Activated T-helper 2 cell treated with anti-CD3 and anti-CD28 coated beads, Interferon-gamma antibody, Interleukin-2, Interleukin-4, amounts not matched to agents 10 μg/mL and 5 μg/mL and 100 μg/mL, durations not matched to agents 14 hours and 24 hours and 36 hours (primary cell): ENCODE results near the gene ROR1. TPM values are rescaled to one million over a fixed set of nuclear protein-coding genes. Genes with fewer than 3 reads are reported as not detected.

Source experiments
- DNase-seq: peaks from one replicate; pipeline ENCODE4 v3.0.0; 2021; ENCODE audit warnings: low spot score
- H3K27ac Mint-ChIP-seq: one replicate; pipeline ENCODE4 v1.8.0; 2021; ENCODE audit warnings: mixed read lengths
- H3K27me3 Mint-ChIP-seq: one replicate; pipeline ENCODE4 v1.8.0; 2021; ENCODE audit warnings: low read depth, mixed read lengths
- H3K36me3 Mint-ChIP-seq: one replicate; pipeline ENCODE4 v1.8.0; 2021; ENCODE audit warnings: low read depth, mixed read lengths
- H3K4me1 Mint-ChIP-seq: one replicate; pipeline ENCODE4 v1.8.0; 2021; ENCODE audit warnings: low read depth, mixed read lengths
- H3K4me3 Mint-ChIP-seq: one replicate; pipeline ENCODE4 v1.8.0; 2021; ENCODE audit warnings: low read depth, mild to moderate bottlenecking, moderate library complexity, mixed read lengths
- H3K9me3 Mint-ChIP-seq: one replicate; pipeline ENCODE4 v1.8.0; 2021; ENCODE audit warnings: mixed read lengths
- intact Hi-C: fragments of 100-400 bp; cut with micrococcal nuclease; formaldehyde crosslinking; loops from one replicate; pipeline ENCODE4 v1.15.1; 2023
- total RNA-seq: library from RNA; stranded (reverse); gene quantifications from 2 replicates; pipeline ENCODE4 v1.2.3, GENCODE V29; 2022

ROR1 gene
- total RNA-seq, 1 donor from 2014 or later: 0.09 TPM

DNA sequence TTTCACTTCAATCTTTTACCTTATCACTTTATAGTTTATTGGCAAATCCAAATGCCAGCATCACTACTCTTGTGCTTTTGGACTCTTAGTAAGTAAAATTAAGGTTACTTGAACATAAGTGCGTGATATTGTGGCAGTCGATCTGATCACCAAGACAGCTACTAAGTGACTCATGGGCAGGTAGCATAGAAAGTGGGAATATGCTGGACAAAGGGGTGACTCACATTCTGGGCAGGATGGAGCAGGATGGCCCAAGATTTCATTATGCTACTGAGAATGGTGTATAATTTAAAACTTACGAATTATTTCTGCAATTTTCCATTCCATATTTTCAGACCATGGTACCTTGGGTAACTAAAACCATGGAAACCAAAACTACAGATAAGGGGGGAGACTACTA is 120.2 kb downstream of the ROR1 start:
- intact Hi-C loops: no loop called here
- no peak overlapping the region for H3K4me3 Mint-ChIP-seq

DNA sequence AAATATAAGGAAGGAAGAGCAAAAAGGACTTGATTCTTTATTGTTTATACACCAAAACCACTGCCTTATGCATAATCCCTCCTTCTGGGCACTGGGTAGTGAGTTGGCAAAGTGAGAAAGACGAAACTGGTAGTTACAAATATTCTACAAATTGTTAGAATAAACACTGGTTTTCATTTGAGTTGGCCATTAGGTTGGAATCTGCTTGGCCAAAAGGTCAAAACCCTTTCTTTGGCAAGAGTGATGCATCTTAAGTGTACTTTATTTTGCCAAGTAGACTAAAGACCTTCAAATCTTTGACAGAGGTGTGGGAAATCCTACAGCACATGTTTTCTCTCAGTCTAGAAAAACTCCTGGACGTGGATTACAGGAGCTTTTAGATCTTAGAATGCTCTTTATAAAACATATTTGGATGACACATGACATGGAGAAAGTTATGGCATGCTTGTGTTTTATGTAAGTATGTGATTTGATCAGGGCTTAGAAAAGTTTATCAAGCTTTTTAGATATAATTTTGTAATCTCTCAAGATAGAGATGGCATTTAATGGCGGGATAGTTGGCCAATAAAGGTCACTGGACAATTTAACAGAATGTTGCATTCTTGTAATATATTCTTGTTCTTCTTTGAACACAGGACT is 120.9 kb downstream of the ROR1 start:
- Mint-ChIP-seq H3K36me3 (no peaks in the 10 kb centered on the region), H3K4me1 (no peaks in the 10 kb centered on the region), H3K4me3 (no peak overlapping the region), H3K9me3 (no peaks in the 10 kb centered on the region), H3K27me3 (peaks cover 3% of the 10 kb centered on the region), H3K27ac (no peak overlapping the region)
- DNase-seq: no peak
- intact Hi-C loops: no loop called here

More for the DNA sequence above, 120.2 kb downstream of the ROR1 start:
- Mint-ChIP-seq H3K36me3 (no peaks in the 10 kb centered on the region), H3K4me1 (no peaks in the 10 kb centered on the region), H3K9me3 (no peaks in the 10 kb centered on the region), H3K27ac (no peak overlapping the region), H3K27me3 (peaks cover 3% of the 10 kb centered on the region)
- DNase-seq: no peak

DNA sequence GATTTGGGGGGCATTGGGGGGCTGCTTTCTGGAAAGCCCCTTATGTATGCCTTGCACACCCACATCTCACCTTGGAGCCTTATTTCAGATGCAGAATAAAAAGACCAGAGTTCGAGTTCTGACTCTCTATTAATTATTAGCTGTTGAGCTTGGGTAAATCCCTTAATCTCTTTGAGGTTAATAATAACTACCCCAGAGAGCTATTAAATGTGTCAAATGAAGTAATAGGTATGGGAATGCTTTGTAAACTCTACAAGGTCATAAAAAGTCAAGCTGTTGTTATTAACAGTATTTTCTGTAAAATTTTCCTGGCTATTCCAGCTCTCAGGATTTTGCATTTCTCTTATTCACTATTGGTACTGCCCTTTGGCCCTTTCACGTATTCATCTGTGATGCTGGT is 122.9 kb downstream of the ROR1 start:
- no peak for DNase-seq
- no peak overlapping the region for H3K4me3 Mint-ChIP-seq
- peaks cover 3% of the 10 kb centered on the region for H3K27me3 Mint-ChIP-seq
- H3K27ac Mint-ChIP-seq: no peak overlapping the region
- H3K4me1 Mint-ChIP-seq: no peaks in the 10 kb centered on the region
- no peaks in the 10 kb centered on the region for H3K36me3 Mint-ChIP-seq
- intact Hi-C loops: no loop called here
- no peaks in the 10 kb centered on the region for H3K9me3 Mint-ChIP-seq

DNA sequence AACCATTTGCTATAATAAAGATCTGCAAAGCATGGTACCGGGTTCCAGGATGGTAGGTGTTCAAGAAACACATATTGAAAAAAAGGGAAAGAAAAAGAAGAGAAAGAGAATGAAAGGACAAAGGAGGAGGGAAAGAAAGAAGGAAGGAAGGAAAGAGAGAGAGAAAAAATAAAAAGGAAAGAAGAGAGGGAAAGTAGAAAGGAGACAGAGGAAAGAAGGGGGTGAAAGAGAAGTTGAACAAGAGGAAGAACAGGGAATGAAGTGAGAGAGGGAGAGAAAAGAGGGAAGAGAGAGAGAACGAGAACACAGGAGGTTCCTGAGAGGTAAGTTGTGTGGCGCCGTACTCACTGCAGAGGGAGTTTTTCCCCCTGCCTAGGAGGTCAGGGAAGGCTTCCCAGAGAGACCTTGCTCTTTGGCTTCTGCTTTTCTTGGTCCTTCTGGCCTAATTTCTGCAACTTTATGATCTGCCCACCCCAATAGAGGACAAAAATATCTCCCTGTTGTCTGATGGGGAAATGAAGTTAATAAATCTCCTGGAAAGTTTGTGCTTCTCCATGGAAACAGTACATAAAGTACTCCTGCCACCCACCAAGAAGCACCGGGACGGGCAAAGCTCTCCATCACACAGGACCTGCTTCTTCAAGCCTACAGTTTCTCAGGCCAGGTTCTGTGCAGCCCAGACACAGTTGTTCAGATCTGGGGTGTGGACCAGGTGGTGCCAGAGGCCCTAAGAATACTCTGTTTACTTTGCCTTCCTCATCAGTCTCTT is 124.8 kb downstream of the ROR1 start:
- no peaks in the 10 kb centered on the region for H3K4me1 Mint-ChIP-seq
- DNase-seq: no peak
- intact Hi-C loops: no loop called here
- H3K9me3 Mint-ChIP-seq: no peaks in the 10 kb centered on the region
- H3K4me3 Mint-ChIP-seq: no peak overlapping the region
- H3K27ac Mint-ChIP-seq: no peak overlapping the region
- no peaks in the 10 kb centered on the region for H3K36me3 Mint-ChIP-seq
- peaks cover 3% of the 10 kb centered on the region for H3K27me3 Mint-ChIP-seq

DNA sequence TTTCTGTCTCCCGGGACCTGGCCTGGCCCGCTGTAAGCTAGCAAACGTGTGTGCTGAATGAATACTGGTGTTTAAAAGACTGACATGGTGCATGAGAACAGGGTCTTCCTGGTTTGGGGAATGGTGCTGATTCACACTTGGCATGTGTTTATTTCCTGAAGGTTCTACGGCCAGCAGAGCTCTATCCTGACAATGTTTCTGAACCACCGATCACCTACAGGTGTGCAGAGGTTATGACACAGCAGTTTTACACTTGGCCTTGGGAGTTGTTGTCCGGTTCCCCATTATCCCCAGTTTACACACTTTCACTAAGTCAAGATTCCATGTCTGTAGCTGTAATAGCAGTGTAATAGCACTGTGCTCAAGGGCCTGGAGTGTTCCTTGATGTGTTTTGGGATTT is 127.3 kb downstream of the ROR1 start:
- no peak overlapping the region for H3K27ac Mint-ChIP-seq
- intact Hi-C loops: no loop called here
- no peak overlapping the region for H3K4me3 Mint-ChIP-seq

DNA sequence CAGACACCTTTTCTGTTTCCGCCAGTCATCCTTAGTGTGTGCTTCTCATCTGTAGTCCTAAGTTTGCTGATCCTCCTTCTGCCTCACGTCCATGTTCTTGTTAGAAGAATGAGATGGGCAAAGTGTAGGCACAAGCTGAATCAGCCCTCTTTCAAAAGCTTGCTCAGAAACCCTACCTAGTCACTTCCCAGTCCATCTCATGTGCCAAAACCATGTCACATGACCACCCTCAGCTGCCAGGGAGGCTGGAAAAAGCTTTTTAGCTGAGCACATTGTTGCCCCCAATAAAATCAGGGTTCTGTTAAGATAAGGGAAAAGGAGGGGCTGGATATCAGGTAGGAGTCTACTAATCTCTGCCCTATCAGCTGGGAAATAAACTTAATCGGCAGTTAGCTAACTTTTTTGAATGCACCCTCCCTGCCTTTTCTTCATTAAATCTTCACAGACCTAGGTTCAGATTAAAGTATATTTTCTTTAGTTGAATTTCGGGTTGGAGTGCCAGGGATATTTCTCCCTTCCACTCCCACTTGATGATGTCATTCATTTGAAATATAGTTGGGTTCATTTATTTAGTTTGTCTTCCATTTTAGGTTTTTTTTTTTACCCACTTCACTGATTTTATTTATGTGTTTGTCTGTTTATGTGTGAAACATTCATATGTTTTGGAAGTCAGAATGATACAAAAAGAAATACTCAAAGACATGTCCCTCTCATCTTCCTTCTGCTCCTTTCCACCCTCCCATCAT is 129.2 kb downstream of the ROR1 start:
- Mint-ChIP-seq H3K36me3 (no peaks in the 10 kb centered on the region), H3K4me3 (no peak overlapping the region), H3K9me3 (no peaks in the 10 kb centered on the region), H3K27me3 (peaks cover 3% of the 10 kb centered on the region), H3K27ac (no peak overlapping the region), H3K4me1 (no peaks in the 10 kb centered on the region)
- no peak for DNase-seq
- intact Hi-C loops: no loop called here

More for the DNA sequence above, 127.3 kb downstream of the ROR1 start:
- Mint-ChIP-seq H3K27me3 (peaks cover 3% of the 10 kb centered on the region), H3K9me3 (no peaks in the 10 kb centered on the region), H3K36me3 (no peaks in the 10 kb centered on the region), H3K4me1 (no peaks in the 10 kb centered on the region)
- no peak for DNase-seq

DNA sequence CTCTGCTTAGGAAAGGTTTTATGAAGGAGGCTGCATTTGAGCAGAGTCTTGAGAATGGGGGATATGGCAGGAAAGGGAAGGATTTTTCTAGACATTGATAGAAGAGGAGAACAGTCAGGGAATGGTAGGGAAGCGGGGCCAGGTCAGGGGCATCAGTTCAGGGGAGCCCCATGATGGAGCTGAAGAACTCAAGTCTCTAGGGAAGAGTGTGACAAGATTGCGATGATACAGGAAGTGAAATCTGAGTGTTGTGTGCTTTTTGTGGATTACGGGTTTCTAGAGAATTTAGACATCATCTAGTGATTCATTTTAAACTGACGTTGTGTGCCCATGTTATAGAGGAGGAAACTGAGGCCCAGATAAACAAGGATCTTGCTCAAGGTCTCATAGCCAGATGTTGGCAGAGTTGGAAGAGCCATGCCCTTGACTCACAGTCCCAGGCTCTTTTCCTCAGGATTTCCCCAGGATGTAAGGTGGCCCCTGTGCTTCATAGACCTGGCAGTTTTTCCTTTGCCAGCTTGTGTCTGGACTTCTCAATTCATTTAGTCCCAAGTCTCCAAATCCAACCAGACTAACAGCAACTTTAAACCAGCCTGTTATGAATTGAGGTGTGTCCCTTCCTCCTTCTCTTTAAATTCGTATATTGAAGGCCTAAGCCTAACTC is 130.3 kb downstream of the ROR1 start:
- H3K36me3 Mint-ChIP-seq: no peaks in the 10 kb centered on the region

DNA sequence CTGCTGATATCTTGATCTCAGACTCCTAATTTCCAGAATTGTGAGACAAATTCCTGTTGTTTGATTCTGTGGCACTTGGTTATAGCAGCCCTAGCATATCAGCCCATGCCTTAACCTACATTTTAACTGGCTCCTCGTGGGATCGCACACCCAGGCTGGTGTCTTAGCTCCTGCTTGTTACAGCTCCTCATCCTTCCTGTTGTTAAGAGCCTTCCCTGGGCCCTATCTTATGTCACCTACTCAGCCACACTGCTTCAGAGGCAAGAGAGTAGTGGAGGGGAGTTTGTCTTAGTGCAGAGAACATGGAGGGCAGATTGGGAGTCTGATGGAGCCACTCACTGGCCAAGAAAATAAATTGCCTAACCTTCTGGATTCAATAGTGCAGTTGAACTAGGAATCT is 131.0 kb downstream of the ROR1 start:
- Mint-ChIP-seq H3K36me3 (no peaks in the 10 kb centered on the region), H3K27ac (no peak overlapping the region), H3K4me3 (no peak overlapping the region), H3K27me3 (no peaks in the 10 kb centered on the region), H3K9me3 (no peaks in the 10 kb centered on the region), H3K4me1 (no peaks in the 10 kb centered on the region)
- DNase-seq: no peak
- intact Hi-C loops: no loop called here

More for the DNA sequence above, 130.3 kb downstream of the ROR1 start:
- no peaks in the 10 kb centered on the region for H3K27me3 Mint-ChIP-seq
- H3K9me3 Mint-ChIP-seq: no peaks in the 10 kb centered on the region
- DNase-seq: no peak
- H3K4me3 Mint-ChIP-seq: no peak overlapping the region
- H3K4me1 Mint-ChIP-seq: no peaks in the 10 kb centered on the region
- intact Hi-C loops: no loop called here
- no peak overlapping the region for H3K27ac Mint-ChIP-seq

DNA sequence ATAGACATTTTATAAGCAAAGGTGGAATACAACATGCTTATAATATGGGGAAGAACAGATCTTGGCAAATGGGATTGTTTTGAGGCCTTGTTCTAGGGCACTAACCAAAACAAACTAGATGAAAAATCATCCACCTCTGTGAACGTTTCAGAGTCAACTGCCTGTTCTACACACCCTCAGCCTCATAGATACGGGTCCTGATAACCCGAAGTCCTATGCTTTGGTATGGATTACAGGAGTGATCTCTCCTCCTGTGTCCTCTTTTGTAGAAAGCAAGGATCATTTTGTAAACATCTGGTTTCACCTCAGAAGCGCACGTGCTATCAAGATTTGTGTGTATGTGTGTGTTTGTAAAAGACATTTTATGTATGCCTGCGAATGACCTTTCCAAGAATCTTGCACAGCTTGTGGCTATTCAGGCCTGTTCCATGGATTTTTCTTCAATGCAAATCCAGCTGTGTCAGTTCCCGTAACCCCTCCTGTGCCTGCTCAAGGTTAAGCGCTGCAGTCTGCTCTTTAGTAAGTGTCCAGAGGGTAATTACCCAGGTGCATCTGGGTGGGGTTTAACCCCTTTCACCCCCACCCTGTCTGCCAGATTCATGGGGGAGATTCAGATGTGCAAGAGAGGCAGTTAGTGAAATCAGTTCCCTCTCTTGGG is 132.4 kb downstream of the ROR1 start:
- H3K27me3 Mint-ChIP-seq: no peaks in the 10 kb centered on the region
- H3K27ac Mint-ChIP-seq: no peak overlapping the region
- H3K9me3 Mint-ChIP-seq: no peaks in the 10 kb centered on the region
- H3K4me3 Mint-ChIP-seq: no peak overlapping the region
- H3K4me1 Mint-ChIP-seq: no peaks in the 10 kb centered on the region
- DNase-seq: no peak
- H3K36me3 Mint-ChIP-seq: no peaks in the 10 kb centered on the region
- intact Hi-C loops: no loop called here

DNA sequence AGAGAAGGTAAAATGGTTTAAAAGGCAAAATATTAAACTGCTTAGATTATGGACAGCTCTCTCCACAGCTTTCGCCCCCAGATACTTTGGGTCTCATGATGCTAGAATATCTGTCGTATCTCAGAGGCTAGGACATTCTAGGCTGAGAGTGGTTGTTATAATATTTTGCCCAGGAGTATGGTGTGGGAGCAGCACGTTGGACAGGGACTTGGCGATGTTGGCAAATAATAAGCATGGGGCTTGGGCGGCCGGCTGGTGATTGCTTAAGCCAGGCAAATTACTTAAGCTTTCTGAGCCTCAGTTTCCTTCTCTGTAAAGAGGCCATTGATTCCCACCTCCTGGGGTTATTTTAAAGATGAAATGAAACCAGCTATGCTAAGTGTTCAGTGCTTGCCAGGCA is 133.2 kb downstream of the ROR1 start:
- no peaks in the 10 kb centered on the region for H3K9me3 Mint-ChIP-seq
- no peaks in the 10 kb centered on the region for H3K4me1 Mint-ChIP-seq
- no peak overlapping the region for H3K27ac Mint-ChIP-seq
- no peak for DNase-seq
- H3K4me3 Mint-ChIP-seq: no peak overlapping the region
- no peaks in the 10 kb centered on the region for H3K27me3 Mint-ChIP-seq
- H3K36me3 Mint-ChIP-seq: no peaks in the 10 kb centered on the region
- intact Hi-C loops: no loop called here

DNA sequence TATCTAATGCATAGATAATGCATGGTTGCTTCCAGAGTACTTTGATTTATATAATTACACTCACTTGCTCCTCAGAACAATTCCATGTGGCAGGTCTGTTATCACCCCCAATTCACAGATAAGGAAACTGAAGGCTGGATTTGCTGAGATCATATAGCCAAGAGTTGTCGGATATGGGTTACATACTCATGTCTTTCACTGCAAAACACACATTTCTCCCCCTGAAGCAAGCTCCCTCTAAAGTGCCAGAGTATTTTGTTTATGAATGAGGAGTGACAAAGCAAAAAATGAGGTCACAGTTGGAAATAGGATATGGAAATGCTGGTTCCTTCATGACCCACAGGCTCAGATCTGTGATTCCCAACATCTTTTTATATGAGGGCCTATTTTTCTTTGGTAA is 134.2 kb downstream of the ROR1 start:
- Mint-ChIP-seq H3K27me3 (peaks cover 3% of the 10 kb centered on the region), H3K9me3 (no peaks in the 10 kb centered on the region), H3K36me3 (no peaks in the 10 kb centered on the region), H3K4me1 (no peaks in the 10 kb centered on the region), H3K4me3 (no peak overlapping the region), H3K27ac (no peak overlapping the region)
- intact Hi-C loops: no loop called here
- no peak for DNase-seq

DNA sequence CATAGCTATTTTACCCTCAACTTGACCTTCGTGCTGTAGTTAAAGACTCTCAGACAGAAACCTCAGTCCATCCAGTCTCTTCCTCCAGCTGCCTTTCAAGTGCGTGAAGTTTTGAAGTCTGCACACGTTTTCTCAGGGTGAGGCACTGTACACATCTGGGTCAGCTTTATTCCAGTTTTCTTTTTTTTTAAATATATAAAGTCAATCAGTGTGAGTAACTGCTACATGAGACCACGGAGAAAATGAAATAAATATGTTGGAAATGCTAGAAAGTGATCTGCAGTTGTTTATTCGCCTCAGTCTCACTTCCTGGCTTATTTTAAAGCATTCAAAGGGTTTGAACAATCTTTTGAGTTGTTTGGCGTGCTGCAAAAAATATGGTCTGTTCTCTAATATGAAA is 135.7 kb downstream of the ROR1 start:
- no peaks in the 10 kb centered on the region for H3K36me3 Mint-ChIP-seq
- H3K4me3 Mint-ChIP-seq: no peak overlapping the region
- intact Hi-C loops: no loop called here
- H3K27me3 Mint-ChIP-seq: peaks cover 6% of the 10 kb centered on the region
- no peak overlapping the region for H3K27ac Mint-ChIP-seq
- H3K9me3 Mint-ChIP-seq: no peaks in the 10 kb centered on the region
- DNase-seq: no peak
- H3K4me1 Mint-ChIP-seq: no peaks in the 10 kb centered on the region
